Right atrium auricular region (tissue), 2 donors: ENCODE data around the gene NANOS3. TPM values are rescaled to one million over a fixed set of nuclear protein-coding genes. Genes with fewer than 3 reads are reported as not detected.

Experiments used
- DNase-seq: peaks from one replicate; pipeline ENCODE4 v3.0.0-alpha.2; 2019; ENCODE audit warnings: low spot score
- H3K27ac ChIP-seq, 2 donors: fragments of 200-600 bp; sonication (generic); 1 replicate in 1 of 2; 2 replicates in 1 of 2; pipeline ENCODE4 v1.5.1; 2016 to 2019
- H3K27me3 ChIP-seq, 2 donors: fragments of 200-600 bp; sonication (generic); one replicate each; pipeline versions ENCODE4 v1.5.1 to v1.6.0; 2017 to 2019
- H3K36me3 ChIP-seq: fragments of 200-600 bp; sonication (generic); one replicate; pipeline ENCODE4 v1.5.1; 2016
- H3K4me1 ChIP-seq, 2 donors: fragments of 200-600 bp; sonication (generic); one replicate each; pipeline versions ENCODE4 v1.5.1 to v1.6.0; 2017 to 2019
- H3K4me3 ChIP-seq, 2 donors: fragments of 200-600 bp; sonication (generic); 1 replicate in 1 of 2; 2 replicates in 1 of 2; pipeline ENCODE4 v1.5.1; 2017 to 2019; ENCODE audit warnings: mild to moderate bottlenecking in 1 of 2, moderate library complexity in 1 of 2
- H3K9me3 ChIP-seq, 2 donors: fragments of 200-600 bp; sonication (generic); one replicate each; pipeline ENCODE4 v1.5.1; 2019
- CTCF ChIP-seq, 2 donors: fragments of 200-600 bp; sonication (generic); IDR thresholded peaks; one replicate each; pipeline ENCODE4 v1.5.1; 2019; ENCODE audit warnings: antibody characterized with exemption in 2 of 2
- total RNA-seq, 2 donors: library from RNA; depleted of rRNA; stranded (reverse); fragments of >200 nt; gene quantifications; one replicate each; pipeline ENCODE4 v1.1.0, GENCODE V29; 2016

NANOS3 gene
- total RNA-seq, 2 donors from 2014 or later: not detected

DNA sequence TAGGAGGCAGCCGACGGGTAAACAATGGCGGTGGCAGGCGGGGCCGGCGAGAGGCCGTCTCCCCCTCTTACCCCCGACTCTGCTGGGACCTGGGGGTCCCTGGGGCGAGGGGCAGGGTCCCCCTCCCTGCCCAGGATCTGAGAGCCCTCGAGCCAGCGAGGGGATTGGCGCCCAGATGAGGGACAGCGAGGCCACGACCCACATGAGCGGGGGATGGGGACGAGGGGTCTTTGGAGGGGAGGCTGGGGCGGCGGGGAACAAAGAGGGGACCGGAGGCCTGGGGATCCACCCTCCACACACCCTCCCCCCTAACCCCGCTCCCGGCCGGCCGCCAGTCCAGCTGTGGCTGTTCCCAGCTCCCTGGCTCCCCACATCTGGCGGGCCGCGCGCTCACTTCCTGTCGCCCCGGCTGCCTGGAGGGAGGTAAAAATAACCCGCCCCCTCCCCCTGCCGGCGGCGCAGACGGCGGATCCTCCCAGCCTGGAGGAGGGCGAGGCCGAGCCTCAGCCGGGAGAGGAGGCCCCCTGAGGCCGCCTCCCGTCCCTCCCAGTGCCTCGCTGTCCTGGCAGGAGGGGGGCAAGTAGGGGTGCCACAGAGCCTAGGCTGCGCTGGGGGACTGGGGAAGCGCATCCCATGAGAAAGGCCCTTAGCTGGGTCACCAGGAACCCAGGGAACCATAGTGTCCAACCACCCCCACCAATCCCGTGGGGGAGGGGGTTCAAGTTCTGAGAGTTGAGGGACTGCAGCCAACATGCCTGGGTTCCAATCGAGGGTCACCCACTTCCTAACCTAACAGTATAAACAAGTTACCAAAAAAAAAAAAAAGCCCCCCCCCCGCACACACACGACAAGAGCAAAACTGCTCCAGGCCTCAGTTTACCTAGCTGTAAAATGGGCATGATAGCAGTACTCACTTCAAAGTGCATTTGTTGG lies 29.3 kb upstream of the NANOS3 start:
- peak; percentile 94 for DNase-seq
- Histone ChIP-seq H3K27me3 (no peaks in the 10 kb centered on the region), H3K9me3 (no peaks in the 10 kb centered on the region), H3K4me3 (peak overlapping the region; percentile 51 to 61), H3K27ac (peak overlapping the region; percentile 98 to 100), H3K4me1 (peaks cover 0 to 77% of the 10 kb centered on the region in 2 donors), H3K36me3 (no peaks in the 10 kb centered on the region)
- peak in 1 of 2 donors; percentile 53 for TF ChIP-seq CTCF (IDR thresholded peaks at IDR 0.05)

DNA sequence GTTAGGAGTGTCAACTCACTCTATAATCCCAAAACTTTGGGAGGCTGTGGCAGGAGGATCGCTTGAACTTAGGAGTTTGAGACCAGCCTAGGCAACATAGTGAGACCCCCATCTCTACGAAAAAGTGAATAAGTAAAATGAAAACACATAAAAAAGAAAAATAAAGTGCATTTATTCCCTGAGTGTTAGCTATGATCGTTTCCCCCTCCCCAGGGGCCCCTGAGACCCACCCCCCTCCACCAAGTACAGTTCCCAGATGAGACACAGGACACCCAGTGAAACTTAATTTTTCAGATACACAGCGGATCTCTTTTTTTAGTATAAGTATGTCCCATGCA lies 28.6 kb upstream of the NANOS3 start:
- no peaks in the 10 kb centered on the region for H3K9me3 ChIP-seq
- TF ChIP-seq CTCF (IDR thresholded peaks at IDR 0.05): no peak
- peak overlapping the region; percentile 98 to 100 for H3K27ac ChIP-seq
- DNase-seq: no peak
- H3K4me3 ChIP-seq: no peak overlapping the region
- no peaks in the 10 kb centered on the region for H3K27me3 ChIP-seq
- H3K36me3 ChIP-seq: no peaks in the 10 kb centered on the region
- H3K4me1 ChIP-seq: peaks cover 0 to 73% of the 10 kb centered on the region in 2 donors

- H3K4me3 ChIP-seq: no peak overlapping the region
- peaks cover 0 to 66% of the 10 kb centered on the region in 2 donors for H3K4me1 ChIP-seq
- no peaks in the 10 kb centered on the region for H3K36me3 ChIP-seq
- peak overlapping the region; percentile 98 to 100 for H3K27ac ChIP-seq
- H3K27me3 ChIP-seq: no peaks in the 10 kb centered on the region
- no peak for TF ChIP-seq CTCF (IDR thresholded peaks at IDR 0.05)
- no peaks in the 10 kb centered on the region for H3K9me3 ChIP-seq
- DNase-seq: no peak
Observed at GRCh38 chr19:13848798-13849676, 27.9 kb upstream of the NANOS3 start.

- H3K4me1 ChIP-seq: peaks cover 0 to 64% of the 10 kb centered on the region in 2 donors
- H3K36me3 ChIP-seq: no peaks in the 10 kb centered on the region
- H3K27me3 ChIP-seq: no peaks in the 10 kb centered on the region
- no peak for TF ChIP-seq CTCF (IDR thresholded peaks at IDR 0.05)
- peak; percentile 83 for DNase-seq
- H3K4me3 ChIP-seq: peak overlapping the region; percentile 12 to 41
- H3K9me3 ChIP-seq: no peaks in the 10 kb centered on the region
- H3K27ac ChIP-seq: peak overlapping the region; percentile 98 to 100
Observed at GRCh38 chr19:13849991-13850909, 26.7 kb upstream of the NANOS3 start.
